GM18519 (cell line): ENCODE results near the gene CLDN6.

Experiments used
- ATAC-seq: cut with Tn5 transposase; IDR thresholded peaks from one replicate; pipeline ENCODE4 v1.9.1; 2021; ENCODE audit warnings: mild to moderate bottlenecking, moderate library complexity; ENCODE audit not compliant: unreplicated experiment, low FRiP score

The CLDN6 gene

GRCh38 chr16:2992383-2993081 is 25.5 kb downstream of the CLDN6 start:
- ATAC-seq, result no peak

GRCh38 chr16:2991566-2992261 is 26.3 kb downstream of the CLDN6 start:
- no peak for ATAC-seq

- ATAC-seq, result no peak
These were observed 27.1 kb downstream of the CLDN6 start for GRCh38 chr16:2990891-2991290.

- no peak for ATAC-seq
These were observed 29.3 kb downstream of the CLDN6 start for GRCh38 chr16:2988590-2989099.

- ATAC-seq, result no peak
These were observed 30.1 kb downstream of the CLDN6 start for GRCh38 chr16:2987833-2988232.

- ATAC-seq, result no peak
These were observed 30.7 kb downstream of the CLDN6 start for GRCh38 chr16:2987286-2987685.

- ATAC-seq, result no peak
These were observed 31.3 kb downstream of the CLDN6 start for GRCh38 chr16:2986623-2987188.

GRCh38 chr16:2985893-2986355 is 32.1 kb downstream of the CLDN6 start:
- ATAC-seq, result no peak

- no peak for ATAC-seq
These were observed 32.5 kb downstream of the CLDN6 start for GRCh38 chr16:2985462-2985861.

GRCh38 chr16:2983706-2984136 is 34.3 kb downstream of the CLDN6 start:
- ATAC-seq, result no peak

- ATAC-seq, result no peak
These were observed 35.6 kb downstream of the CLDN6 start for GRCh38 chr16:2982402-2982801.

- ATAC-seq, result no peak
These were observed 36.1 kb downstream of the CLDN6 start for GRCh38 chr16:2981899-2982250.

- ATAC-seq, result no peak
These were observed 36.6 kb downstream of the CLDN6 start for GRCh38 chr16:2981177-2981898.

GRCh38 chr16:2980227-2981176 is 37.5 kb downstream of the CLDN6 start, which contains the start of gene PKMYT1:
Gene PKMYT1, minus strand, starts transcription at chr16:2980446. Its CDS starts 789 bp downstream, at chr16:2979657.
- ATAC-seq, result peak; percentile 44

GRCh38 chr16:2979669-2980226 is 38.2 kb downstream of the CLDN6 start:
- ATAC-seq, result no peak

GRCh38 chr16:2977440-2977839 is 40.5 kb downstream of the CLDN6 start:
- no peak for ATAC-seq

GRCh38 chr16:2976673-2977072 is 41.3 kb downstream of the CLDN6 start:
- ATAC-seq, result no peak

- no peak for ATAC-seq
These were observed 41.8 kb downstream of the CLDN6 start for GRCh38 chr16:2976201-2976600.

- no peak for ATAC-seq
These were observed 42.7 kb downstream of the CLDN6 start for GRCh38 chr16:2975161-2975795.
